Measurements from ENCODE around the gene EML4.

DNA sequence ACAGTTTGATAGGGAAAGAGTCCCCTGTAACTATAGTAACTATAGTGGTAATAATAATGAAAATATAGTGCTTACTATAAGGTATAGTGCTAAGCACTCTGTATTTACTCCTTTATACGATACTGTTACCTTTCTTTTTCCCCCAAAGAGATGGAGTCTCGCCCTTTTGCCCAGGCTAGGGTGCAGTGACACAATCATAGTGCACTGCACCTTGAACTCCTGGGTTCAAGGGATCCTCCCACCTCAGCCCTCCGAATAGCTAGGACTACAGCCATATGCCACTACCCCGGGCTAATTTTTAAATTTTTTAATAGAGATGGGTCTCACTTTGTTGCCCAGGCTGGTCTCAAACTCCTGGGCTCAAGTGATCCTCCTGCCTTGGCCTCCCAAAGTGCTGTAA, 34.6 kb downstream of the EML4 start:
- TF ChIP-seq, protein P1, sequence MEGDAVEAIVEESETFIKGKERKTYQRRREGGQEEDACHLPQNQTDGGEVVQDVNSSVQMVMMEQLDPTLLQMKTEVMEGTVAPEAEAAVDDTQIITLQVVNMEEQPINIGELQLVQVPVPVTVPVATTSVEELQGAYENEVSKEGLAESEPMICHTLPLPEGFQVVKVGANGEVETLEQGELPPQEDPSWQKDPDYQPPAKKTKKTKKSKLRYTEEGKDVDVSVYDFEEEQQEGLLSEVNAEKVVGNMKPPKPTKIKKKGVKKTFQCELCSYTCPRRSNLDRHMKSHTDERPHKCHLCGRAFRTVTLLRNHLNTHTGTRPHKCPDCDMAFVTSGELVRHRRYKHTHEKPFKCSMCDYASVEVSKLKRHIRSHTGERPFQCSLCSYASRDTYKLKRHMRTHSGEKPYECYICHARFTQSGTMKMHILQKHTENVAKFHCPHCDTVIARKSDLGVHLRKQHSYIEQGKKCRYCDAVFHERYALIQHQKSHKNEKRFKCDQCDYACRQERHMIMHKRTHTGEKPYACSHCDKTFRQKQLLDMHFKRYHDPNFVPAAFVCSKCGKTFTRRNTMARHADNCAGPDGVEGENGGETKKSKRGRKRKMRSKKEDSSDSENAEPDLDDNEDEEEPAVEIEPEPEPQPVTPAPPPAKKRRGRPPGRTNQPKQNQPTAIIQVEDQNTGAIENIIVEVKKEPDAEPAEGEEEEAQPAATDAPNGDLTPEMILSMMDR (conservative IDR thresholded peaks at IDR 0.05): no peak
- no peak for TF ChIP-seq ZFX (IDR thresholded peaks at IDR 0.05)
